ENCODE measurements around the gene GJB5. TPM values are rescaled to one million over a fixed set of nuclear protein-coding genes. Genes with fewer than 3 reads are reported as not detected.
A peak's percentile ranks its signal among the peaks of the same experiment; 100 is the strongest.

Gene GJB5
- total and polyA plus RNA-seq, 2 of the 8 experiments (the other 6 are each of a cell fraction or from before 2014, with no cell fraction given), result 0.86 to 3.1 TPM

DNA sequence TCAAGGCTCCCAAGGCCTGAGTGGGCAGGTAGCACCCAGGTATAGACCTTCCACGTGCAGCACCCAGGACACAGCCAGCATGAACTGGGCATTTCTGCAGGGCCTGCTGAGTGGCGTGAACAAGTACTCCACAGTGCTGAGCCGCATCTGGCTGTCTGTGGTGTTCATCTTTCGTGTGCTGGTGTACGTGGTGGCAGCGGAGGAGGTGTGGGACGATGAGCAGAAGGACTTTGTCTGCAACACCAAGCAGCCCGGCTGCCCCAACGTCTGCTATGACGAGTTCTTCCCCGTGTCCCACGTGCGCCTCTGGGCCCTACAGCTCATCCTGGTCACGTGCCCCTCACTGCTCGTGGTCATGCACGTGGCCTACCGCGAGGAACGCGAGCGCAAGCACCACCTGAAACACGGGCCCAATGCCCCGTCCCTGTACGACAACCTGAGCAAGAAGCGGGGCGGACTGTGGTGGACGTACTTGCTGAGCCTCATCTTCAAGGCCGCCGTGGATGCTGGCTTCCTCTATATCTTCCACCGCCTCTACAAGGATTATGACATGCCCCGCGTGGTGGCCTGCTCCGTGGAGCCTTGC is 6.4 kb downstream of the GJB5 start:
- no peaks in the 10 kb centered on the region for H3K23me2 ChIP-seq (ENCODE audit: low read depth, low read length)
- H3K9ac ChIP-seq (replicated peaks in 1 of 4; ENCODE audit: extremely low read depth in 1 of 4, low read depth in 3 of 4, low read length in 3 of 4), result no peak overlapping the region
- H4K5ac ChIP-seq (ENCODE audit: insufficient read length, low read depth, low read length), result no peak overlapping the region
- H3K79me1 ChIP-seq (ENCODE audit: low read depth, low read length), result no peaks in the 10 kb centered on the region
- peak overlapping the region; percentile 15 for H4K91ac ChIP-seq (replicated peaks; ENCODE audit: insufficient read length, low read length)
- H3K9me3 ChIP-seq (ENCODE audit: insufficient read depth in 2 of 2, low read depth in 1 of 2, low read length in 1 of 2), result no peaks in the 10 kb centered on the region; a peak in 1 of 4 replicates
- ChIA-PET CTCF (ENCODE audit: partially characterized antibody) (interaction anchor here (1.3 kb wide), 1 partner anchor 10 kb away, joined by 3 read pairs; no protein-coding TSS in a partner anchor), POLR2A (ENCODE audit: partially characterized antibody) (no interaction called here)
- no peak overlapping the region for H2AFZ ChIP-seq (ENCODE audit: low read length)
- no peak overlapping the region for H3K14ac ChIP-seq (ENCODE audit: insufficient read length)
- H3K4me1 ChIP-seq (replicated peaks in 1 of 4; ENCODE audit: control insufficient read depth in 3 of 4, insufficient read depth in 4 of 4, low read length in 3 of 4), result peaks cover 5 to 20% (median 8%) of the 10 kb centered on the region in 4 experiments
- H2BK5ac ChIP-seq (ENCODE audit: low read depth, low read length), result peak overlapping the region; percentile 4; the same call in 1 of the 2 replicates
- H3K4ac ChIP-seq (replicated peaks; ENCODE audit: insufficient read length, low read depth, low read length), result peak overlapping the region; percentile 15
- peak overlapping the region; percentile 41; the same call in 1 of the 2 replicates for H4K8ac ChIP-seq (ENCODE audit: extremely low read depth, insufficient read depth, low read length)
- H2BK15ac ChIP-seq (ENCODE audit: low read length), result peak overlapping the region; percentile 50; the same call in 1 of the 2 replicates
- no peak overlapping the region for H3K23ac ChIP-seq (ENCODE audit: insufficient read length)
- H2BK120ac ChIP-seq (replicated peaks; ENCODE audit: low read depth, low read length), result no peak overlapping the region
- H3K79me2 ChIP-seq (ENCODE audit: control insufficient read depth in 1 of 2, insufficient read depth in 2 of 2, low read length in 2 of 2), result no peaks in the 10 kb centered on the region
- H2AK5ac ChIP-seq (ENCODE audit: low read depth, low read length), result no peak overlapping the region
- FAIRE-seq (no peak), DNase-seq (ENCODE audit: low read depth in 1 of 2, low spot score in 2 of 2) (no peak)
- WGBS, 2 experiments (ENCODE audit: extremely low coverage in 1 of 2, insufficient coverage in 1 of 2, insufficient read length in 1 of 2, insufficient replicate concordance in 2 of 2, low coverage in 1 of 2, low lambda C conversion rate in 2 of 2, missing lambda C conversion rate in 1 of 2), result 94% methylated on average over 33 of the region's 33 CpGs; no CpG with 5 or more reads in 1 of the 2 experiments
- H3K36me3 ChIP-seq (ENCODE audit: control insufficient read depth in 2 of 4, insufficient read depth in 4 of 4, low read length in 3 of 4), result no peaks in the 10 kb centered on the region
- H4K20me1 ChIP-seq (replicated peaks in 1 of 2; ENCODE audit: control insufficient read depth in 1 of 2, insufficient read depth in 2 of 2, low read length in 2 of 2), result no peaks in the 10 kb centered on the region
- no peak overlapping the region for H3K56ac ChIP-seq (replicated peaks; ENCODE audit: insufficient read length, low read depth, low read length)
- H3K4me2 ChIP-seq (ENCODE audit: insufficient read depth in 1 of 2, low read depth in 2 of 2, low read length in 2 of 2), result no peak overlapping the region
- H3K18ac ChIP-seq (ENCODE audit: extremely low read depth, low read length), result no peak overlapping the region
- peak overlapping the region; percentile 35; the same call in 1 of the 2 replicates for H2BK12ac ChIP-seq (ENCODE audit: low read depth, low read length)
- no peak overlapping the region for H2BK20ac ChIP-seq (ENCODE audit: low read length)
- H3K27me3 ChIP-seq (replicated peaks in 1 of 4; ENCODE audit: control insufficient read depth in 3 of 4, extremely low read depth in 1 of 4, insufficient read depth in 3 of 4, low read length in 3 of 4), result no peaks in the 10 kb centered on the region; a peak in 1 of 7 replicates
- no peak overlapping the region for H3K27ac ChIP-seq (ENCODE audit: low read depth, low read length)
- H3K4me3 ChIP-seq (ENCODE audit: extremely low read depth in 1 of 4, insufficient read depth in 2 of 4, low read depth in 3 of 4, low read length in 4 of 4), result no peak overlapping the region
- no peak for TF ChIP-seq CBX5 (IDR thresholded peaks at IDR 0.05; ENCODE audit: low read depth, low read length)
- no peak for TF ChIP-seq POU5F1 (IDR thresholded peaks at IDR 0.05; ENCODE audit: low read depth, low read length)
- TF ChIP-seq BCL11A (IDR thresholded peaks at IDR 0.05; ENCODE audit: low read depth in 2 of 2, low read length in 2 of 2), result no peak
- no peak for TF ChIP-seq ASH2L (IDR thresholded peaks at IDR 0.05; ENCODE audit: low read length)
- TF ChIP-seq JUN (IDR thresholded peaks at IDR 0.05; ENCODE audit: low read depth, low read length), result no peak
- no peak for TF ChIP-seq PHF8 (conservative IDR thresholded peaks at IDR 0.05; ENCODE audit: low read depth, low read length)
- no peak for TF ChIP-seq RAD21 (IDR thresholded peaks at IDR 0.05 in 1 of 2, conservative IDR thresholded peaks at IDR 0.05 in 1 of 2; ENCODE audit: low read depth in 2 of 2, low read length in 2 of 2)
- TF ChIP-seq SAP30 (IDR thresholded peaks at IDR 0.05; ENCODE audit: insufficient read depth, insufficient replicate concordance, low read length), result no peak
- TF ChIP-seq BACH1 (IDR thresholded peaks at IDR 0.05; ENCODE audit: low read length), result no peak
- TF ChIP-seq SIN3A (conservative IDR thresholded peaks at IDR 0.05 in 1 of 2, IDR thresholded peaks at IDR 0.05 in 1 of 2; ENCODE audit: low read depth in 1 of 2, low read length in 2 of 2), result no peak

All from H1 (cell line).